ENCODE data around the gene SPN. TPM values are rescaled to one million over a fixed set of nuclear protein-coding genes. Genes with fewer than 3 reads are reported as not detected.

The SPN gene
- total RNA-seq, 4 donors from 2014 or later: 1.2 to 2.3 (median 2.0) TPM; not detected in 1

GRCh38 chr16:29680180-29680598 lies 17.1 kb downstream of the SPN start:
- H3K27ac ChIP-seq: no peak overlapping the region

GRCh38 chr16:29683543-29684090 lies 20.6 kb downstream of the SPN start:
- Histone ChIP-seq H3K36me3 (no peaks in the 10 kb centered on the region), H3K9me3 (no peaks in the 10 kb centered on the region), H3K27me3 (peaks cover 6% of the 10 kb centered on the region), H3K4me3 (no peak overlapping the region), H3K27ac (no peak overlapping the region), H3K4me1 (peaks cover 0 to 15% (median 3%) of the 10 kb centered on the region in 3 donors)
- WGBS, 2 donors (ENCODE audit: low coverage in 1 of 2): 60 to 98% methylated on average over 1 to 6 of the region's 9 CpGs
- TF ChIP-seq POLR2A (IDR thresholded peaks at IDR 0.05) (no peak), CTCF (IDR thresholded peaks at IDR 0.05) (no peak), EP300 (IDR thresholded peaks at IDR 0.05) (no peak), POLR2AphosphoS5 (IDR thresholded peaks at IDR 0.05) (no peak)
- no peak for ATAC-seq

More at GRCh38 chr16:29680180-29680598, 17.1 kb downstream of the SPN start:
- TF ChIP-seq CTCF (IDR thresholded peaks at IDR 0.05) (no peak), EP300 (IDR thresholded peaks at IDR 0.05) (no peak), POLR2AphosphoS5 (IDR thresholded peaks at IDR 0.05) (no peak), POLR2A (IDR thresholded peaks at IDR 0.05) (no peak)
- peaks cover 6% of the 10 kb centered on the region for H3K27me3 ChIP-seq
- H3K36me3 ChIP-seq: no peaks in the 10 kb centered on the region
- H3K4me3 ChIP-seq: peak overlapping the region in 1 of 2 donors; percentile 36
- no peaks in the 10 kb centered on the region for H3K9me3 ChIP-seq
- H3K4me1 ChIP-seq: peaks cover 0 to 15% (median 3%) of the 10 kb centered on the region in 3 donors
- WGBS, 2 donors (ENCODE audit: low coverage in 1 of 2): no CpG with 5 or more reads among the region's 10 CpGs
- ATAC-seq: no peak

- Histone ChIP-seq H3K27me3 (peaks cover 6% of the 10 kb centered on the region), H3K27ac (no peak overlapping the region), H3K36me3 (no peaks in the 10 kb centered on the region), H3K9me3 (no peaks in the 10 kb centered on the region), H3K4me1 (peaks cover 0 to 5% (median 0%) of the 10 kb centered on the region in 3 donors), H3K4me3 (no peak overlapping the region)
- ATAC-seq: no peak
- TF ChIP-seq EP300 (IDR thresholded peaks at IDR 0.05) (no peak), POLR2A (IDR thresholded peaks at IDR 0.05) (no peak), CTCF (IDR thresholded peaks at IDR 0.05) (no peak), POLR2AphosphoS5 (IDR thresholded peaks at IDR 0.05) (no peak)
- 90 to 94% methylated on average over 3 to 7 of the region's 10 CpGs for WGBS, 2 donors (ENCODE audit: low coverage in 1 of 2)
Measured at GRCh38 chr16:29684679-29685078, 21.6 kb downstream of the SPN start.

GRCh38 chr16:29686740-29687332 lies 23.8 kb downstream of the SPN start:
- no peak for ATAC-seq
- Histone ChIP-seq H3K27ac (no peak overlapping the region), H3K4me1 (no peaks in the 10 kb centered on the region), H3K9me3 (no peaks in the 10 kb centered on the region), H3K36me3 (no peaks in the 10 kb centered on the region), H3K4me3 (no peak overlapping the region), H3K27me3 (peaks cover 6% of the 10 kb centered on the region)
- TF ChIP-seq CTCF (IDR thresholded peaks at IDR 0.05) (no peak), EP300 (IDR thresholded peaks at IDR 0.05) (no peak), POLR2A (IDR thresholded peaks at IDR 0.05) (no peak), POLR2AphosphoS5 (IDR thresholded peaks at IDR 0.05) (no peak)
- 80 to 97% methylated on average over 5 to 9 of the region's 9 CpGs for WGBS, 2 donors (ENCODE audit: low coverage in 1 of 2)

- no peaks in the 10 kb centered on the region for H3K36me3 ChIP-seq
- no peak overlapping the region for H3K4me3 ChIP-seq
- ATAC-seq: no peak
- no peaks in the 10 kb centered on the region for H3K9me3 ChIP-seq
- H3K27ac ChIP-seq: no peak overlapping the region
- no peaks in the 10 kb centered on the region for H3K27me3 ChIP-seq
- H3K4me1 ChIP-seq: no peaks in the 10 kb centered on the region
- TF ChIP-seq POLR2A (IDR thresholded peaks at IDR 0.05) (no peak), POLR2AphosphoS5 (IDR thresholded peaks at IDR 0.05) (no peak), EP300 (IDR thresholded peaks at IDR 0.05) (no peak), CTCF (IDR thresholded peaks at IDR 0.05) (no peak)
- 53 to 56% methylated on average over 2 of the region's 2 CpGs for WGBS, 2 donors (ENCODE audit: low coverage in 1 of 2)
Measured at GRCh38 chr16:29687755-29688154, 24.7 kb downstream of the SPN start.
